Stimulated activated CD8-positive, alpha-beta memory T cell treated with anti-CD3 and anti-CD28 coated beads, Interleukin-4, amount 100 ng/mL, for 24 hours (primary cell): ENCODE results near the gene CHD9.

Source experiments
- DNase-seq: peaks from one replicate; pipeline ENCODE4 v3.0.0-alpha.2; 2020; ENCODE audit warnings: low read depth

Gene CHD9

GRCh38 chr16:53094013-53094630 lies 39.3 kb downstream of the CHD9 start:
- no peak for DNase-seq

- no peak for DNase-seq
Observed at GRCh38 chr16:53097190-53097589, 42.4 kb downstream of the CHD9 start.

- peak; percentile 24 for DNase-seq
Observed at GRCh38 chr16:53098526-53099317, 43.9 kb downstream of the CHD9 start.

- peak; percentile 24 for DNase-seq
Observed at GRCh38 chr16:53099318-53100130, 44.7 kb downstream of the CHD9 start.

- no peak for DNase-seq
Observed at GRCh38 chr16:53100131-53100748, 45.4 kb downstream of the CHD9 start.

GRCh38 chr16:53100889-53101288 lies 46.1 kb downstream of the CHD9 start:
- DNase-seq = no peak

- no peak for DNase-seq
Observed at GRCh38 chr16:53103811-53104210, 49.0 kb downstream of the CHD9 start.

GRCh38 chr16:53105565-53105964 lies 50.8 kb downstream of the CHD9 start:
- no peak for DNase-seq

GRCh38 chr16:53111078-53111791 lies 56.4 kb downstream of the CHD9 start:
- DNase-seq = no peak

- no peak for DNase-seq
Observed at GRCh38 chr16:53112015-53112414, 57.2 kb downstream of the CHD9 start.

- no peak for DNase-seq
Observed at GRCh38 chr16:53115047-53115446, 60.3 kb downstream of the CHD9 start.

- DNase-seq = no peak
Observed at GRCh38 chr16:53115773-53116172, 61.0 kb downstream of the CHD9 start.

- DNase-seq = no peak
Observed at GRCh38 chr16:53121043-53121620, 66.3 kb downstream of the CHD9 start.

GRCh38 chr16:53121661-53122060 lies 66.9 kb downstream of the CHD9 start:
- no peak for DNase-seq

- no peak for DNase-seq
Observed at GRCh38 chr16:53123747-53124146, 69.0 kb downstream of the CHD9 start.

- no peak for DNase-seq
Observed at GRCh38 chr16:53126390-53126789, 71.6 kb downstream of the CHD9 start.

- DNase-seq = no peak
Observed at GRCh38 chr16:53129281-53130158, 74.7 kb downstream of the CHD9 start.

GRCh38 chr16:53130159-53131049 lies 75.6 kb downstream of the CHD9 start:
- DNase-seq = peak; percentile 93

- no peak for DNase-seq
Observed at GRCh38 chr16:53131050-53131362, 76.2 kb downstream of the CHD9 start.
